HT1080 (cell line): ENCODE data around the gene FSTL4. TPM values are rescaled to one million over a fixed set of nuclear protein-coding genes. Genes with fewer than 3 reads are reported as not detected.

Experiments
- DNase-seq: peaks from one replicate; pipeline ENCODE4 v3.0.0-alpha.2; 2015; ENCODE audit warnings: low read depth
- total RNA-seq: library from RNA; depleted of rRNA; stranded (reverse); fragments of >200 nt; shearing (Covaris generic); gene quantifications from 2 replicates; pipeline ENCODE4 v1.2.3, GENCODE V29; 2014

Gene FSTL4
- total RNA-seq, 1 experiment from 2014 or later: 0.47 TPM

DNA sequence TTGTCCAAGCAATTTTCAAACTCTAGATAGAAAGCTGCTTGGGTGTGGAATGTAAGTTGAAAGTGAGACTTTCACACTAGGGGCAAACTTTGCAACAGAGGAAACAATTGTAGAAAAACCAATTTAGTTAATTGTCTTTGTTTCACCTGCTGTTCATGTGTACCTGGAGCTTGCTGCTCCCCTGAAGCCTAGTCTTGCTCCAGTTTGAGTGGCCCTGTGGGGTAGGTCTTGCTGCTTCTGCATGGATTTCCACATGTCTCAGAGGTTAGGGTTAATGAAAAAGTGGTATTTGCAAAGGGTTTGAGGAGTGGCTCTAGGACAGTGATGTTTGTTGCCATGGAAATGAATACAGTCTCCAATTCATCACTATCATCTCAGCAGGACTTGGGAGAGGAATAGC is 182.2 kb downstream of the FSTL4 start:
- no peak for DNase-seq

DNA sequence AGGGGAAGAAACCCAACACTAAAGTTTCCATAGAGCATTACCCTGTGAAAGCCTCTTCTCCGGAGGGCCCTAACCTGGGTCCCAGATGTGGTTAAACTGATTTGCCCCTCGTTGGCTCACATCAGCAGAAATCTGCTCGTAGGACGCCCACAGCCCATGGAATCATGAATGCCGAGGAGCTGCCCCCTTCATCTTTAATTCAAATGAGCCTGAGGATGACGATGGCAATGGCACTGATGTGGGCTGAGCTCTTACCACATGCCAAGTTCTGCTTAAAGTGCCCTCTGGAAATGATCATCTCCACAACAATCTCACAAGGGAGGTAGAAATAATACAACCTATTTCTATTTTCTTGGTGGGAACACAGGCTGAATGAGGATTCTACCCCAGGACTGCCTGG is 183.3 kb downstream of the FSTL4 start:
- no peak for DNase-seq

DNA sequence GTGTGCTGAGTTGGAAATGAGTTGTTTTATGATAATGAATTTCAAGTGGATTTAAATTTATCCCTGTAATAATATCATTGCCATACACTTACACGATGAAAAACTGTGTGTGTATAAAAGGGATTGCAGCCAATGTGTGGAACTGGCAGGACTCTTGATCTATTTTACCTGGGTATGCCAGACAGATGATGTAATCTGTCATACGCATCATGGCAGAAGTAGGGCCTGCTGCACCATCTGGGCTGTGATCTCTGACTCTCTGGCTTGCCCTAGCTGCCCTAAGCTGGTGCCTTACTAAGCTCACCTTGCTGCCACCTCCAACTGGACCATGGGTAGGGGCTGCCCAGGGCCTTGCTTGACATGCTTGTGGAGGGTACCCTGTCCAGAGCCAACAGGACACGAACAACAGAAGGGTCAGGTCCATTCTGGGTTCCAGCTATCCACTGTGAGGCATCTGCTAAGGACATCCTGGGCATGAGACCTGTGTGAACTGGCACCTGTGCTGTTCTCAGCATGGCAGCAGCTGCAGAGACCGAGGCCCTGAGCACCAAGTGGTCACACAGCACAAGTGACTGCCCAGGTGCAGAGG is 184.2 kb downstream of the FSTL4 start:
- DNase-seq: no peak

DNA sequence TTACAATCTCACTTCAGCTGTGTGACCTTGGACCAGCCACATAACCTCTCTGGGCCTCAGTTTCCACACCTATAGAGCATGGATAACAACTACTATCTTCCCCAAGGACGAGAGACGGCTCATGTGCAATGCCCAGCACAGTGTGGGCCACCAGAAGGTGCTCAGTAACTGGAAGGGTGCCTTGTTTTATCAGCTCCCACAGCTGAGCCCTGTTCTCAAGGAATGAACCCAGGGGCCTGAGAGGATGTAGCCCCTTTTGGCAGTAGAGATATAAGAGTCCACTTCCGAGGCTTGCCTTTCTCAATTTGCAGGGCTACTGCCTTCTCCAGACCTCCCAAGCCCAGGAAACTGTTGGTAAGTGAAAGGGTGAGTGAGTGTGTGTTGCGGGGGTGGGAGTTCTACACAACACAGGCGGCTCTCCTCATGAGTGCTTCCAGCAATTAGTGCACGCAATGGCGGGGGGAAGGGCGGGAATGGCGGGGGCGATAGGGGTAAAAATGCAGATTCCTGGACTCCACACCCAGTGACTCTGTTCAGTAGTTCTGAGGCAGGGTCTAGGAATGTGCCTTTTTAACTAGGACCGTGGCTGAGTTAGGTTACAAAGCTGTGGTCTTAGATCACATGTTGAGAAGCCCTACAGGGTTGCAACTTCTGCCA is 185.1 kb downstream of the FSTL4 start:
- DNase-seq: no peak

DNA sequence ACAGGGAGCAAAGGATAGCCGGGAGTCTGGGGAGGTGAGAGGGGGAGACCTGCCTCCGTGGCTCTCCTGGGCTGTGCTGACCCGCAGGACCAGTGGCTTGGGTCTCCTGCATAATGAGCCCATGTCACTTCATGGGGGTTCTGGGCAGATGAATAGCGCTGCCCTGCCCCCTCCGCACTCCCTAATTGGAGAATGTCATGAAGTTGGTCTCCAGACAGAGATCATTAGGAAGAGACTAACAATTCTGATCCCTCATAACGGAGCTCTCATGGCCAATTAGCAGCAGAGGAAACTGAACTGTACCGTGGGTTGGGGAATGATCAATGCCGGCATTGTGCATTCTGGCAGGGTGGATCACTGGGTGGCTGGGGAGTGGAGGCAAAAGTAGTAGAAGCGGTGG is 186.1 kb downstream of the FSTL4 start:
- no peak for DNase-seq

DNA sequence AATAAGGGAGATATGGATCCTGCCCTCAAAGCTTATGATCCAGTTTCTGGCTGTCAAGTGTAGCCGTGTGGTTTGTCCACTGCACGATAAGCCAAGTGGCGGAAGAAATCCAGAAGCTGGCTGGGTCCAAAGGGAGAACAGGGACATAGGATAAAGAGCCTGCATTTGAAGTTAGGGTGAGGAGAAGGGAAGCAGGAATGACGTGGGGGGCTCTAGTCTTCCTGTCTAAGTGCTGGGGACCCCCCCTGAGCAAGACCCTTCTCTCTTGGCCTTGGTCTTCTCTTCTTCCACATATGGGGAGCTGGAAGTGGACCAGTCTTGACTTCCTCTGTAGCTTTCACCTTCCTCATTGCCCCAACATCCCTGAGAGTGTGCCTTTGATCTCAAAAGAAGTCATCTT is 186.6 kb downstream of the FSTL4 start:
- no peak for DNase-seq

DNA sequence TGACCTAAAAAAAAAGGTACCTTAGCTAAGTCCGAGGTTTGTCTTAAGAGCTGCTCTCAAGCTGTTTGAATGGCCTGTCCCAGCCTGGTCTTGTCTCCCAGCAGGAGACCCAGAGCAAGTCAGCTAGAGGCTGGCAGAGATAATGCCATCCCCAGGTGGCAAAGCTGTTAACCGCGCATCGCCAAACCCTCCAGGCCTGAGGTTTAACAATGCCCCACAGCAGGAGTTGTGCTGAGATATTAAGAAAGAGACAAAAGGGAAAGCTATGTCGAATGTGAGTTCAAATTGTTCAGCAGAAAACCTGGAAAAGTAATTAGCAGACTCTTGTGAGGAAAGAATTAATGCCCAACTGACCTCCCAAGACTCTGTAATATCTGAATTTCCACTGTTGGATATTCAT is 187.1 kb downstream of the FSTL4 start:
- DNase-seq: no peak

DNA sequence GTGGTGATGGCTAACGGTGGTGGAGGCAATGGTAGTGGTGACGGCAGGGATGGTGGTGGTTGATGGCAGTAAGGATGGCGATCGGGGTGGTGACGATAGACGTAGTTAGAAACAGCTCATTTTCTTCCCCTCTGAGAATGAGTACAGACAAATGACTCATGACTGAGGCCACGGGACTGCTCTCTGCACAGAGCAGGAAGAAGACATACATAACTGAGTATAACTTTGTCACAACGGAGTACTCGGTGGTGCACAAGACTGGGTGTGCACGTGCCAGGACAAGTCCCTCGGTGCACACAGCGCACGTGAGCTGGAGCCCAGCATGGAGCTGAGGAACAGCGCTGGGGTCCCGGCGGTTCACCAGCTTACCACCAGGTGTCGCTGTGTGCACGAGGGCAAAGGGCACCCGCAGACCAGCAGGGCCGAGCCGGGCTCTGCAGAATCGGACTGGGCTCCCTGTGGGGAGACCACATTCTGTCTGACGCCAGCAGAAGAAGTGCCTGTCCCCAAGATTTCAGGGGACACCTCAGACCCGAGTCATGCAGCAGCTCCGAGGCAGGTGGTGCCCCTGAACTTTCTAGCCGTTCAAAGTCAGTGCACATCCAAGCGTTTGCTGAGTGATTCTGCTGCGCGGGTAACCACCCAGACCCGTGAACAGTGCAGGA is 188.6 kb downstream of the FSTL4 start:
- DNase-seq: peak; percentile 54

DNA sequence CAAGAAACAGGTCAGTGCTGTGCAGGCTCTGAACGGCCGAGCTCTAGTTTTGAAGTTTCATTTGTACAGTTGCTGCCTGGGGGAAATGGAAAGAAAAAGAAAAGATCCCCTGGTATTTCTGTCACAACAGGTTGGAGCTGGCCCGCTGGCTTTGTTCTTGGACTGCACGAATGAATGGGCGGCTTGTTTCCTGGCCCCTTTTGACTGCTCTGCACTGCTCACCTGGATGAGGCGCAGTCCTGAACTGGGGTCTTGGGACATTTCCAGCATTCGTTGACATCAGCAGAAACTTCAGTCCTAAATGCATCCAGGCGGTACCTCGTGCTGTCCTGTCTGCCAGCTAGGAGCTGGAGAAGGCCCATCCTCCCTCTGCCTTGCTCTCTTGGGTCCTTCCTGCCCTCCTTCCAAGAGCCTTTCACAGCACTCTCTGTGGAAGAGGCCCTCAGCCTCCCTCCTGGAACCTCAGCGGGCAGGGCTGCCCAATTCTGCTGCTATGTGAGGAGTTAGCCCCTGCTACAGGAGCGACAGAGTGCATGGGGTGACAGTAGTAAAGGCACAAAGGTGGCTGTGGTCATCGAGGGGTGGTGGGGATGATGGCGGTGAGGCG is 189.2 kb downstream of the FSTL4 start:
- no peak for DNase-seq

DNA sequence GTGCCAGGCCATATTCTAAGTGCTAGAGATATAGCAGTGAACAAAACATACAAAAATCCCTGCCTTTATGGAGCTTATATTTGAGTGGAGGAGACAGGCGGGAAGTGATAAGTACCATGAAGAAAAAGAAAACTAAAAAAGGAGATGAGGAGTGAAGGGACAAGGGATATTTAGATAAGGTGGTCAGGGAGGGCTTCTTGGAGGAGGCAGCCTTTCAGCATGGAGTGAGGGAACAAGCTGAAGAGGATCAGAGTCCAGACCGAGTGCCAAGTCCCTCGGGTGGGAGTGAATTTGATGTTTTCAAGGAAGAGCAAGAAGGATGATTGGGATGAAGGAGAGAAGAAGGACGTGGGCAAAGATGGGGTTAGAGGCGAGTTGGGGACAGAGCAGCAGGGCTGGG is 190.5 kb downstream of the FSTL4 start:
- DNase-seq: no peak

DNA sequence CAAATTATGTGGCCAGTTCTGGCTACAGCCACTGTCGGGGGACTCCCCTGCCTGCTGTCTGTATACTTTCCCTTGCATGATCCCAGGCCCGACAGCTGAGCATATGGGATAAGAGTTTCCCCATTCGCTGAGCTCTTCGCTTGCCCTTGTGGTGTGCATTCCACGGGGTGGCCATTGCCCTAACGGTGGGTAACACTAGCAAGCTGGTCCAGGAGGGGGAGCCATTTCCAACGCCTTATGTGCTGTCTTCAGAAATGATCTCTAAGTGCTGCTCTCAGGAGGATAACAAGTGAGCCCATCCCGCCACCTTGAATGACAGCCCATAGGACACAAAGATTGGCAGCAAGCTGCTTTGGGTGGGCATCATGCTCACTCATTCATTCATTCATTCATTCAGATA is 190.9 kb downstream of the FSTL4 start:
- peak; percentile 35 for DNase-seq

DNA sequence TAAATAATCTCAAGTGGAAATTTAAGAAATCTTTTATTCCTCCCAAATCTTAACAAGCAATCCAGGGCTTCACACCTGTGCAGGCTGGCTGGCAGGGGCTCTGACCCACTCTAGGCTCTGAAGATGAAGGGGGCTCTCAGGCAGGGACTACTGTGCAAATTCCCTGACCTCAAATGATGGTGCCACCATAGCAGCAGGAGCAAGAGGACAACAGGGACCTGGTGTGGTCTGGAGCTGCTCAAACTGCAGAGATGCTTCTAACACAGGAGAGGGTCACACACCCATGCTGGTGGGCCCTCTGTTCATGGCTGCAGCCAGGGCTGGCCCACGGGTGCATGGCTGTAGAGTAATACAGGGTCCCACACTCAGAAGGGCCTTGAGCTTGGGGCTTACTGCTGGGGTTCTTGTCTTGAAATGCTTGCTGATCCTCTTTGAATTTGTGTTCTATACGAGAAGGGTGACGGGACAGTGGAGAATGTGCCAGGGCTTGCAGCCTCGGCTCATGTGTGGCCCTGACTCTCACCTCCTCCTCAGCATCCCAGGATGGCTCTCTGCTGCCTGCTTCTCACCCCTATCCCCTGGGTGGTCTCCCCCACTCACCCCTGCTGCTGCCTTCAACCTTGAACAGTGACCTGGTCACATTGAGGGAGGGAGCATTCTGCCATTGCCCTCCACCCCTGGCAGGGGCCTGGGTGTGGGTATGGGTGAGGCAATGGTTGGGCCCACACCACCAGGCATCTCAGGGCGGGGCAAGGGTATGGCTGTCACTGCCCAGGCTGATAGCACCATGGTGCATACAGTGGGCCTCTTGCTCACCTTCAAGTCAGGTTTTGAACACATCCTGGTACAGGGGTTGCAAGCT is 191.7 kb downstream of the FSTL4 start:
- DNase-seq: no peak

DNA sequence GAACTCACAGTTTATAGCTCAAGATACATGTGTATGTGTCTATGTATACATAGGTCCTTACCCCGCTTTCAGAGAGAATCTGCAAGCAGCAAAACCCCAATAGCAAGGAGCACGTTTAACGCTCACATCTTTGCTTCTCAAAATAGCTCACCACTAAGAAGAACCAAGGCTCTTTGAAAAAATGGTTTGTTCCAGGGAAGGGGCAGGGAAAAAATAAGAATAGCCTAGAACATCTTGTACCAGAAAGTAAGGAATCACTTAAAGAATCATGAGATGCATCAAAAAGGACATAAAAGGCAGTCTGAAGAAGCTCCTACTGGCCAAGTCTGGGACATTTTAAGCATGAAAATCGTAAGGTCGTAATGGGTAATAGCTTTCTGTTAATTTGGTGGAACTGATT is 196.4 kb downstream of the FSTL4 start:
- DNase-seq: no peak

DNA sequence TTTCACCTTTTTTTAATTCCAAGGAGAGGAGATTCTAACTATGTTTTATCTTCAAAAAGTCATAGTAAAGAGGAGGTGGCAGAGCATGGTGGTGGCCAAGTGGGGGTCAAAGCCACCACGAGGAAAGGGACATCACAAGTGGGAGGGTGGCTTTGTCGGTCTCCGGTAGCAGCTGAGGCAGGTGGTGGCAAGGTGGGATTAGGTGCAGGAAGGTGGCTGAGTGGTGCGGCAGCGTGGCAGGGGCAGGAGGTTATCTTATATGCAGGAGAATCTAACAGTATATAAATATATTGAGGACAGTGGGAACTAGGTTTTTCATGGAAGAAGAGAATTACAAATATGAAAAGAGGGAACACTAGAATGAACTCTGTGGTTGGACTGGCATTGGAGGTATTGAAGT is 196.8 kb downstream of the FSTL4 start:
- no peak for DNase-seq

DNA sequence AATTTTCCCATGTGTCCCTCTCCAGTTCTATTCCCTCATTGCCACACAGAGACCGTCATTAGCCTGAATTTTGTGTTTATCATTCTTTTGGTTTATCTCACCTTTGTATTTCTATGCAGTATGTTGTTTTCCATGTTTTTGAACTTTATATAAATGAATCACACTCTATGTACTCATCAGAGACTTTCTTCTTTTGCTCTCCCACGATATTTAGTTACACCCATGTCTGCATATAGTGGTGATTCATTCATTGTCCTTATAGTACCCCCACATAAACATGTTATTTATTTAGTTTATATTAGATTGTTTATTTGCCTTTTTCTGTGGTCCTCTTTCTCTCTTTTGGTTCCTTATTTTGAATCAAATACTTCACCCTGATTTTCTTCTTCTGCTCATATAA is 199.7 kb downstream of the FSTL4 start:
- DNase-seq: no peak

DNA sequence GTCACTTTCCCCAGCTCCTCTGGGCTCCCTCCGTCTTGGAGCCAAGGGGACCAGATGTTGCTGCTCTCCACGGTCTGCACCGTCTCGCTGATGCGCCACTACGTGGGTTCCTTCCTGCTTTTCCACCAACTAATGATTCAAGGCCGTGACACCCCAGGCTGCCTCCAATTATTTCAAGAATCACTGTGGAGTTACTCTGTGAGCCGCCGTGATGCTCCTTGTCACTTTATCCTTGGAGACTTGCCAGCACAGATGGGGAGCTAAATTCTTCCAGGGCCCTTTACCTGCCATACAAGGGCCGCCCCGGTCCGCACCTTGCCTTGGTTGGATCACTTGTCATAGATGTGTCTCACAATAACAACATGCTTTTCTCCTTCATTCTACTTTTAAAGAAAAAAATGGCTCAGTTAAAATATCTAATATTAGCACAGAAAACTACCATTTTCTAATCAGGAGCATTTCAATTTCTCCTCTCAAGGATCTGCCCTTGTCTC is 202.0 kb downstream of the FSTL4 start:
- no peak for DNase-seq

DNA sequence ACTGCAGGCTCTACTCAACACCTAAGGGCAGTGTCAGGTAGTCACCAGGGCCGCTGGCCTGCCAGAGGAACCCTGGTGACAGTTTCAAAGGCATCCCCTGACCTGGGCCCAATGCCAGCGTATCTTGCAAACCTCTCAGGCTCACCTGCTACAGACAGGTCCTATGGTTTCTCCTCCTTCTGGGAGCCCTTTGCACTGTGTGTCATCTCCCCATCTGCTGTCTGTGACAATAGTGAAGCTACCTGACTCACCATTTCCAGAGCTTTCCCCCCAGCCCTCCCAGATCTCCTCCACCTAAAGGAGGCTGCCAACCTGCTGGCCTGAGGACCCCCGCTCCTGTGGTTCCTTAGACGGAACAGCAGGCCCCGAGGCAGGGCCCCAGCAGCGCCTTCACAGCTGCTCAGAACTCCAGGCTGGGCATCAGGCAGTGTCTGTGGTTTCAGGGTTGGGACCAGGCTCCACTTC is 203.1 kb downstream of the FSTL4 start:
- no peak for DNase-seq

DNA sequence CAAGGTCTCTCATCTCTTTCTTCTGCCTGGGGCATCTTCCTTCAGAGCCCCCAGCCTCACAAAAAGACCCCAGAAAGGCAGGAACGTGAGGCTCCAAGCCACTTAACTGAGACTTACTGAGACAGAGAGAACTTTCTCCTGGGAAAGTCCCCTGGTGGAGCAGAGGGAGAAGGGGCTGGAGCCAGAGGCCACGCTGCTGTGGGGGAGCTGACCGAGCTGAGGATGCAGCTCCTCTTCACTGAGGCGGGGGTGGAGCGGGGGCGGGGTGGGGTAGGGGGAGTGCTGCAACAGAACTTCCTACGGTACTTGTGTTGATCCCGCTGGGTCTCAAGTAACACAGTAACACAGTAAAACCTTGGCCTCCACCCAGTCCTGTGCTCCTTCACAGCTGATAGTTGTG is 204.0 kb downstream of the FSTL4 start:
- no peak for DNase-seq

DNA sequence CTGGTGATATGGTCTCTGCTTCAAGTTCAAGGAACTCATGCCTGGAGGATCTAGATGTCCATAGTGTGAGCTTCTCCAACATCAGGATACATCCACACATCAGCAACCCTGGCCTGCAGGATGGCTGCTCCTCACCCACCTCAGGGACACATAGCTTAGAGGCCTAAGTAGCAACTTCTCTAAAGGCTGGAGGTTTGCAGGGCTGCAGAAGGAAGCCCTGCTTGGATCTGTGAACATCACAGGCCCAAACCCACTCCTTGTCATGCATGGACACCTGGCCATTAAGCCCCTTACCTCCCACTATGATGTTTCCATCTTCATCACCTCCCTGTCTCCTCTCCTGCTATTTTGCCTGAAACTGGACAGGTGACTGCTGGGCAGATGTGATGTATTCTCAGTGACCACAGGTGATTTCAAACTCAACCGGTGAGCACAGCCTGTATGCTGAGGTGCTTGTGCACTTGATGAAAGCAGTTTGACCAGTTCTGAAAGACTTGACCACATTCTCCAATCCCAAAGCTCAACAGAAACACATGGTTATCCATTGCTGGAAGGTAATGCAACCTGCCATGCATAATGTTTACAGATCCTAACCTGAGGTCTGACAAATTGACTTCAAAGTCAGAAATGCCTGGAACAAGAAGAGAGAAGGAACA is 205.2 kb downstream of the FSTL4 start:
- no peak for DNase-seq

DNA sequence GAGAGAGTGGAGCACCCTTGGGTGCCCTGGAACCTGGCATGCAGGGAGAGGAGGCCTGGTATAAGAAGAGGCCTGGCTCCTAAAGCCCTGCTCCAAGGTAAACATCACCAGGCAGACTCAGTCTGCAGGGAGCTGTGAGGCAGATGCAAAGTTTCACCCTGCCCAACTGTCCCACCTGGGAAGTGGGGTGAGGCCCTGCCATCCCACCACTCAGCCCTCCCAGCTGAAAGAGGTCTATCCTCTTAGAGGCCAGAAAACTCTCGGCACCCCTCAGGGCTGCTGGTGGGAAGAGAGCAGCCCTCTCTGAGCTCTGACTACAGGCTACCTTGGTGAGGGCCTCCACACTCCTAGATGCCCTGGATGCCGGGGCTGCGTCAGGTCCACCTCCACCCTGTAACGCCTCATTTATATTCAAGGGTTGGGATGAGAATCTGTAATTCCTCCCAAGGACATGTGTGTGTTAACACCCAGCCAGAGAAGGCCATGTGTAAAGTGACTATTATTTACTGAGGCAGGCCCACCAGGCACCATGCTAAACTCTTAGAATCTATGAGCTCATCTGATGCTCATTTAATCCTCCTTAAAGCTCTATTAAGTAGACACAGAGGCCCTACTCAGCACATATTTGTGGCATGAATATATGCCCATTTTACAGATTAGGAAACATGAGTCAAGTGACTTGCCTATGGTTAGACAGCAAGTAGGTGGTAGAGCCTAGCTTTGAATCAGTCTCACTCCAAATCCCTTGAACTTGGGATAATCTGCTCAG is 205.9 kb downstream of the FSTL4 start:
- no peak for DNase-seq
